ENCODE measurements around the gene NR0B2. TPM values are rescaled to one million over a fixed set of nuclear protein-coding genes. Genes with fewer than 3 reads are reported as not detected.

NR0B2 gene
- total RNA-seq, 6 experiments from 2014 or later, result 25.6 to 69.6 (median 43.0) TPM

DNA sequence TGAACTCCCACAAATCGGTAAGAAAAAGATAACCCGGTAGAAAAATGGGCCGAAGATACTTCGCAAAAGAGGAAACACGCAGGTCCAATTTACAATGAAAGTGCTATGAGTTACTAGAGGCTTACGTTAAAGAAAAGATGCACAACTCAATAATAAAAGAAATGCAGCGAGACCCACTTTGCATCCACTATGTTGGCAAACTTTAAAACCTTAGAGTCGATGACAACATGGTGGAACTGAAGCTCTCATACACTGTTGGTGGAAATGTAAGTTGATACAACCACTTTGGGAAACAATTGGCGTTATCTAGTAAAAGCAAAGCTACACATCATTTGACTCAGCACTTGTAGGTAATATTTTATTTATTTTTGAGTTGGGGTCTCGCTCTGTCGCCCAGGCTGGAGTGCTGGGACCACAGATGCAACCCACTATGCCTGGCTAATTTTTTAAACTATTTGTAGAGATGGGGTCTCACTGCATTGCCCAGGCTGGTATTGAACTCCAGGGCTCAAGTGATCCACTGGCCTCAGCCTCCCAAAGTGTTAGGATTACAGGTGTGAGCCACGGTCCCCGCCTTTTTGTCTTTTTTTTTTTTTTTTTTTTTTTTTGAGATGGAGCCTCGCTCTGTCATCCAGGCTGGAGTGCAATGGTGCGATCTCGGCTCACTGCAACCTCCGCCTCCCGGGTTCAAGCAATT is 12.8 kb downstream of the NR0B2 start:
- H3K36me3 ChIP-seq, result peaks cover 0 to 11% (median 4%) of the 10 kb centered on the region in 4 donors
- ATAC-seq, result no peak
- H3K27me3 ChIP-seq, result no peaks in the 10 kb centered on the region
- 47% methylated on average over 10 of the region's 18 CpGs for WGBS (ENCODE audit: insufficient coverage, low coverage, low lambda C conversion rate, missing lambda C conversion rate)
- peak overlapping the region; percentile 41 to 72 (median 64) for H3K27ac ChIP-seq
- no peaks in the 10 kb centered on the region for H3K9me3 ChIP-seq
- intact Hi-C loops (cut with DNase I), result no loop called here
- H3K4me1 ChIP-seq, result peaks cover 0 to 25% (median 6%) of the 10 kb centered on the region in 4 donors
- H3K4me3 ChIP-seq, result peak overlapping the region; percentile 77 to 82 (median 81)
- no peak for TF ChIP-seq POLR2A (IDR thresholded peaks at IDR 0.05)
- TF ChIP-seq, protein P1, sequence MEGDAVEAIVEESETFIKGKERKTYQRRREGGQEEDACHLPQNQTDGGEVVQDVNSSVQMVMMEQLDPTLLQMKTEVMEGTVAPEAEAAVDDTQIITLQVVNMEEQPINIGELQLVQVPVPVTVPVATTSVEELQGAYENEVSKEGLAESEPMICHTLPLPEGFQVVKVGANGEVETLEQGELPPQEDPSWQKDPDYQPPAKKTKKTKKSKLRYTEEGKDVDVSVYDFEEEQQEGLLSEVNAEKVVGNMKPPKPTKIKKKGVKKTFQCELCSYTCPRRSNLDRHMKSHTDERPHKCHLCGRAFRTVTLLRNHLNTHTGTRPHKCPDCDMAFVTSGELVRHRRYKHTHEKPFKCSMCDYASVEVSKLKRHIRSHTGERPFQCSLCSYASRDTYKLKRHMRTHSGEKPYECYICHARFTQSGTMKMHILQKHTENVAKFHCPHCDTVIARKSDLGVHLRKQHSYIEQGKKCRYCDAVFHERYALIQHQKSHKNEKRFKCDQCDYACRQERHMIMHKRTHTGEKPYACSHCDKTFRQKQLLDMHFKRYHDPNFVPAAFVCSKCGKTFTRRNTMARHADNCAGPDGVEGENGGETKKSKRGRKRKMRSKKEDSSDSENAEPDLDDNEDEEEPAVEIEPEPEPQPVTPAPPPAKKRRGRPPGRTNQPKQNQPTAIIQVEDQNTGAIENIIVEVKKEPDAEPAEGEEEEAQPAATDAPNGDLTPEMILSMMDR (IDR thresholded peaks at IDR 0.05), result no peak
- DNase-seq, result peak in 1 of 3 donors; percentile 22

DNA sequence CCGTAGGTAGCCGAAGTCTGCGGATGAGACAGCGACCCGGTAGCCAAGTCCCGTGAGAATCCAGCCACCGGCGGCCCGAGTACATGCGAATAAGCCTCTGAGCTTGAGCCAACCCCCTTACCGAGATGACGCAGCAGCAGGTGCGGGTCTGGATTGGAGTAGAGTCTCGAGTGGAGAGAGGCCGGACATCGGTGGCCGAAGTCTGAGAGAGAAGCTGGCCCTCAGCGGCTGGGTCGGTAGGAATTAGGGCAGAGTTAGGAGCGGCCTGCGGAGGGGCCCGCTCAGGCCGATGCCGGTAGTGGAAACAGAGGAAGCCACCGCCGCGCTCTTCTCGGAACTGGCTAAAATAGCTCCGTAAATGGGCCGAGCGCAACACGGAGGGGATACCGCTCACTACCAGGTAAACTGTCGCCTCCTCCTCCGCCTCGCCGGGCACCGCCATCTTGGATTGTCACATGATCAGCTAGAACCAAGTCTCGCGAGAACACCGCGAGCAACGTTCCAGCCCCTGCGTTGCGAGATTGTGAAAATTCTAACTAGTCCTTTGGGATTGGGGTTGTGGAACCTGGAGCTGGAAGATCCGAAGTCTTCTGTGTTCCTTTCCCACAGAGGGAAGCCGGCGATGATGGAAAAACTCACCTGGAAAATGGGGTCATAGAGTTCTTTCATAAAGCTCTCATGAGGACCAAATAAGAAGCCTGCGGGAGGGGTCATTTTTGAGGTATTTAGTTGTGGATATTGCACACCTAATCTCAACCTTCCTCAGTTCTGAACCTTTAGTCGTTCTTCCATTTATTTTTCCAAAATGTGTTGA is 13.6 kb downstream of the NR0B2 start, which contains the start of gene GPATCH3:
Gene GPATCH3, minus strand, starts transcription at position 467 of the 814 bp plus-strand sequence. Its CDS starts 25 bp downstream, at position 442.
- DNase-seq (peak; percentile 90 to 91 (median 91)), ATAC-seq (peak; percentile 81 to 90 (median 88))
- peak; percentile 71 for TF ChIP-seq POLR2A (IDR thresholded peaks at IDR 0.05)
- TF ChIP-seq, protein P1 (IDR thresholded peaks at IDR 0.05), result no peak
- intact Hi-C loops (cut with DNase I), result no loop called here
- 0% methylated on average over 39 of the region's 50 CpGs for WGBS (ENCODE audit: insufficient coverage, low coverage, low lambda C conversion rate, missing lambda C conversion rate)
- peaks cover 0 to 25% (median 6%) of the 10 kb centered on the region in 4 donors for H3K4me1 ChIP-seq
- H3K36me3 ChIP-seq, result peaks cover 0 to 17% (median 4%) of the 10 kb centered on the region in 4 donors
- no peaks in the 10 kb centered on the region for H3K27me3 ChIP-seq
- H3K27ac ChIP-seq, result peak within 1 kb of the TSS; percentile 41 to 72 (median 64)
- no peaks in the 10 kb centered on the region for H3K9me3 ChIP-seq
- peak within 1 kb of the TSS; percentile 77 to 82 (median 81) for H3K4me3 ChIP-seq

DNA sequence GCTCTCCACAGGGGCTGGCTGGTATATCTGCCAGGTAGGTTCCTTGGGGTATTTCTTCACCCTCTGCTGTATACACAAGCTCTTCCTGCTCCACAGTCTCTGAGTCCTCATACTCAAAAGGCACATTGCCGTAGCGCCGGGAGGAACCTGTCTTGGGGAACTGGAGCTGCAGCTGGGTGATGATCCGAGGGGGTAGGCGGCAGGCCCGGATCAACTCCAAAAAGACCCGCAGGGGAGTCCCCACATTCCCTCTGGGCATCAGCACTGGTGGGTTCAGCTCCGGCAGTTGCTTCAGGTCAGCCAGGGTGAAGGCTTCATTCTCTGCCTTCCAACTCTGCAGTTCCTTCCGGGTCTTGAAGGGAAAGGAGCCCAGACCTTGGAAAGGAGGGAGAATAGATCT is 16.4 kb downstream of the NR0B2 start:
- peaks cover 0 to 16% (median 3%) of the 10 kb centered on the region in 4 donors for H3K4me1 ChIP-seq
- H3K36me3 ChIP-seq, result peaks cover 0 to 41% (median 15%) of the 10 kb centered on the region in 4 donors
- H3K4me3 ChIP-seq, result no peak overlapping the region
- H3K27me3 ChIP-seq, result no peaks in the 10 kb centered on the region
- no peak for ATAC-seq
- intact Hi-C loops (cut with DNase I), result no loop called here
- H3K27ac ChIP-seq, result no peak overlapping the region
- TF ChIP-seq, protein P1 (IDR thresholded peaks at IDR 0.05), result no peak
- TF ChIP-seq POLR2A (IDR thresholded peaks at IDR 0.05), result no peak
- DNase-seq, result no peak
- WGBS (ENCODE audit: insufficient coverage, low coverage, low lambda C conversion rate, missing lambda C conversion rate), result 91% methylated on average over 6 of the region's 9 CpGs
- H3K9me3 ChIP-seq, result no peaks in the 10 kb centered on the region

DNA sequence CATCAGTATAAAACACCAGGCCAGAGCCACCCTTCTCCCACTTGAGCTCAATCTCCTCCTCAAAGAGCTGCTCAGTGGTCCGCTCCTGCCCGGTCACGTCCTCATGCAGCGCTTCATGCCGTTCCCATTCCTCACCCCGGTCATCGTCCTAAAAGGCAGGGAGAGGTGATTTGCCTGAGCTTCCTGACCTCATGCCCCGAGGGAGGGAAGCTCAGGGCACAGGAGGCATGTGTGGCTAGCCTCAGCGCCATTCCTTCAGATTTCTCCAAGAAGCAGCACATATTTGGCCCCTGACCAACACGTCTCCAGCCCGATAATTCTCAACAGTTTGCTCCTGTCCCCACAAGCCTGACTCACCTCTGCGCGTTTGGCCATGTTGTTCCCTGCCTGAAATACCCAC is 19.5 kb downstream of the NR0B2 start:
- 81% methylated on average over 4 of the region's 13 CpGs for WGBS (ENCODE audit: insufficient coverage, low coverage, low lambda C conversion rate, missing lambda C conversion rate)
- Histone ChIP-seq H3K9me3 (no peaks in the 10 kb centered on the region), H3K27me3 (no peaks in the 10 kb centered on the region), H3K27ac (no peak overlapping the region), H3K4me3 (no peak overlapping the region), H3K36me3 (peaks cover 0 to 44% (median 15%) of the 10 kb centered on the region in 4 donors), H3K4me1 (peaks cover 0 to 14% (median 2%) of the 10 kb centered on the region in 4 donors)
- DNase-seq (no peak), ATAC-seq (no peak)
- intact Hi-C loops (cut with DNase I), result no loop called here
- TF ChIP-seq, protein P1 (IDR thresholded peaks at IDR 0.05), result no peak
- TF ChIP-seq POLR2A (IDR thresholded peaks at IDR 0.05), result no peak

Data from right lobe of liver (tissue), 6 donors.